Measurements from ENCODE around the gene ADAMTS18.

The ADAMTS18 gene

DNA sequence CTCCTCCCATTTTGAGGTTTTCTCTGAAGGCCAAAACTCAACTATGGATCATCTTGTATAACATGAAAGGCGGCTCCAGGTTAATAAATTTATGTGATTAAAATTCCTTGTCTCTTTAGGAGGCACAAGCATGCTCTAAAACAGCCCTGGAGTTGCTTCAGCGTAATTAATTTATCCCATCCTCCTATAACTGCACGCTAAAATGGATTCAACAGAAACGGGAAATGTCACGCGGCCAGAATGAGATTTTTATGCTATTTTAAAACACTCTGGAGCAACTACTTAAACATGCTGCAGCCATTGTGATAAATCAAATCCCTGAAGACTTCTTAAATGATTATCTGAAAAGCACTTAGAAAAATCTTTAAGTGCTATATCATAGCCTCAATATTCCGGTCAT, 106.6 kb downstream of the ADAMTS18 start:
- Histone ChIP-seq H3K36me3 (ENCODE audit: control insufficient read depth, insufficient read depth, low read length) (no peaks in the 10 kb centered on the region), H3K9ac (ENCODE audit: low read depth, low read length) (no peak overlapping the region), H3K4me1 (ENCODE audit: control insufficient read depth, insufficient read depth, low read length) (peaks cover 7% of the 10 kb centered on the region), H3K27me3 (ENCODE audit: control insufficient read depth, insufficient read depth, low read length) (no peaks in the 10 kb centered on the region), H3K4me3 (ENCODE audit: low read depth, low read length) (no peak overlapping the region), H3K9me3 (ENCODE audit: control insufficient read depth, insufficient read depth, low read length) (no peaks in the 10 kb centered on the region), H3K27ac (ENCODE audit: low read depth, low read length) (no peak overlapping the region)

DNA sequence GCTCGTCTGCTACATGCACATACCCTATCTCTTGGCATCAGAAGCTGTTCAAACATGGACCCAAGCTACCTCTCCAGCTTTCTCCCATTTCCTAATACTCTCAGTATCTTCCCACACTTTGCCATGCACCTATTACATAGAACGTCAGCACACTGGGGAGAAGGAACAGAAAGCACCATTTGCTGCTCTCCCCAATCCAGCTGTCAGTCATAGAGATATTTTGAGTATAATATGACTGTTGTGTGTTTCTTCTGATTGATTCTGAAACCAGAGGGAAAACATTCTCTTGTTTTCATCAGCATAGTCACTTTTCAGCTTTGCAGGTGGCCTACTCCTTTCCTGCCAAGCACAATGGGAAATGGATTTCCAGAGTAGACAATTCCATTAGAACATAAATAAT, 107.1 kb downstream of the ADAMTS18 start:
- H3K9ac ChIP-seq (ENCODE audit: low read depth, low read length), result no peak overlapping the region
- H3K27ac ChIP-seq (ENCODE audit: low read depth, low read length), result no peak overlapping the region
- H3K4me3 ChIP-seq (ENCODE audit: low read depth, low read length), result no peak overlapping the region
- H3K4me1 ChIP-seq (ENCODE audit: control insufficient read depth, insufficient read depth, low read length), result peaks cover 7% of the 10 kb centered on the region
- H3K9me3 ChIP-seq (ENCODE audit: control insufficient read depth, insufficient read depth, low read length), result no peaks in the 10 kb centered on the region
- no peaks in the 10 kb centered on the region for H3K36me3 ChIP-seq (ENCODE audit: control insufficient read depth, insufficient read depth, low read length)
- no peaks in the 10 kb centered on the region for H3K27me3 ChIP-seq (ENCODE audit: control insufficient read depth, insufficient read depth, low read length)

DNA sequence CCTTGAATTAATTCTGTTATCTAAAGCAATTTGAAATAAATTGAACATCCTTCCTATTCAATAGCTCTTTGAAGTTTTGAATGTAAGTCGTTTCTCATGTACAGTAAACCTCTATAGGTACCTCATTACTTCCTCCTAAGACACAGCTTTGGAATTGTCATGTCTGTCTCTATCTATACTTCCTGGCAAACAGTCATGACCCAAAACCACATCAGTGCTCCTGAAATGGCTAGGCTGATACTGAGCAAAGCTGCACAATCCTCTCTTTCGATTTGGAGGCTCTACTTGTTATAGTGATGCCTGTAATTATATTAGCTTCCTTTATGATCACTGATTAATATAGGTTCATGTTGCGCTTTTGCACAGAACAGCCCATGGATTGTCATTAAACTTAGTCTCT, 110.1 kb downstream of the ADAMTS18 start:
- Histone ChIP-seq H3K9me3 (ENCODE audit: control insufficient read depth, insufficient read depth, low read length) (no peaks in the 10 kb centered on the region), H3K4me1 (ENCODE audit: control insufficient read depth, insufficient read depth, low read length) (no peaks in the 10 kb centered on the region), H3K9ac (ENCODE audit: low read depth, low read length) (no peak overlapping the region), H3K36me3 (ENCODE audit: control insufficient read depth, insufficient read depth, low read length) (no peaks in the 10 kb centered on the region), H3K27ac (ENCODE audit: low read depth, low read length) (no peak overlapping the region), H3K4me3 (ENCODE audit: low read depth, low read length) (no peak overlapping the region), H3K27me3 (ENCODE audit: control insufficient read depth, insufficient read depth, low read length) (no peaks in the 10 kb centered on the region)

DNA sequence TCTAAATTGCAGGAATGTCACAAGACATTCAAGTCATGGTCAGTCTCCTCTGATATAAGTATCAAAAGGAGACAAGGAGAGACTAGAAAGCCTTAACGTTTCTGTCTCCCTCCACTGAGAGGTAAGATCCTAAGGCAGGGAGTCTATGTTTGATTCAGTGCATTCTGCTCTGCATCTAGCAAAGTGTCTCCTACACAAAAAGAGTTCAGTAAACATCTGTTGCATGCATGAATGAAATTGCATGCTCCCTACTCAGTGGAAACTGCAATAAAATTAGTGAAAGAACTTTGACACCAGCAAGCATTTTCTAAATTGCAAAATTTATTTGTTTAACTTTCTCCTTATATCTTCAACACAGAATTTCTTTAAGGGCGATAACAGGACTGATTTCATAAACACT, 111.1 kb downstream of the ADAMTS18 start:
- H3K4me1 ChIP-seq (ENCODE audit: control insufficient read depth, insufficient read depth, low read length), result no peaks in the 10 kb centered on the region
- no peak overlapping the region for H3K27ac ChIP-seq (ENCODE audit: low read depth, low read length)
- H3K36me3 ChIP-seq (ENCODE audit: control insufficient read depth, insufficient read depth, low read length), result no peaks in the 10 kb centered on the region
- no peaks in the 10 kb centered on the region for H3K27me3 ChIP-seq (ENCODE audit: control insufficient read depth, insufficient read depth, low read length)
- H3K9me3 ChIP-seq (ENCODE audit: control insufficient read depth, insufficient read depth, low read length), result no peaks in the 10 kb centered on the region
- no peak overlapping the region for H3K9ac ChIP-seq (ENCODE audit: low read depth, low read length)
- no peak overlapping the region for H3K4me3 ChIP-seq (ENCODE audit: low read depth, low read length)

DNA sequence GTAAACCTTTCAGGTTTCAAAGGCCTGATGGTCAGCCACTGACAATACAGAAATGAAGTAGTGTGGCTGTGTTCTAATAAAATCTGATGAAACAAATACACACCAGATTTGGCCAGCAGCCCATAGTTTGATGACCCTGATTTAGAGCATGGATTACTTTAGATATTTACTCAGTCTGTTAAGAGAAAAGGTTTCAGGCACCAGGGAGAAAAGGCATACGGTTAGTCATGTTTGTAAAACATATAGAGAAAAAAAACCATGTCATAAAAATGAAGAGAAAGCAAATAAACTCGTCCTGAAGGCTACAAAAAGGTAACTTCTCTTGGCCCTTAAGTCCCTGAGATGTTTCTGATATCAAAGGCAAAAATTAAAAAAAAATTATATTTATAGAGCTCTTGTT, 112.1 kb downstream of the ADAMTS18 start:
- Histone ChIP-seq H3K9ac (ENCODE audit: low read depth, low read length) (no peak overlapping the region), H3K9me3 (ENCODE audit: control insufficient read depth, insufficient read depth, low read length) (no peaks in the 10 kb centered on the region), H3K4me3 (ENCODE audit: low read depth, low read length) (no peak overlapping the region), H3K4me1 (ENCODE audit: control insufficient read depth, insufficient read depth, low read length) (no peaks in the 10 kb centered on the region), H3K27ac (ENCODE audit: low read depth, low read length) (no peak overlapping the region), H3K27me3 (ENCODE audit: control insufficient read depth, insufficient read depth, low read length) (no peaks in the 10 kb centered on the region), H3K36me3 (ENCODE audit: control insufficient read depth, insufficient read depth, low read length) (no peaks in the 10 kb centered on the region)

GRCh38 chr16:77317059-77317458, 117.8 kb downstream of the ADAMTS18 start:
- Histone ChIP-seq H3K4me1 (ENCODE audit: control insufficient read depth, insufficient read depth, low read length) (no peaks in the 10 kb centered on the region), H3K9me3 (ENCODE audit: control insufficient read depth, insufficient read depth, low read length) (no peaks in the 10 kb centered on the region), H3K9ac (ENCODE audit: low read depth, low read length) (no peak overlapping the region), H3K36me3 (ENCODE audit: control insufficient read depth, insufficient read depth, low read length) (no peaks in the 10 kb centered on the region), H3K4me3 (ENCODE audit: low read depth, low read length) (no peak overlapping the region), H3K27me3 (ENCODE audit: control insufficient read depth, insufficient read depth, low read length) (no peaks in the 10 kb centered on the region), H3K27ac (ENCODE audit: low read depth, low read length) (no peak overlapping the region)

GRCh38 chr16:77310877-77311276, 124.0 kb downstream of the ADAMTS18 start:
- H3K9me3 ChIP-seq (ENCODE audit: control insufficient read depth, insufficient read depth, low read length), result no peaks in the 10 kb centered on the region
- H3K9ac ChIP-seq (ENCODE audit: low read depth, low read length), result no peak overlapping the region
- H3K36me3 ChIP-seq (ENCODE audit: control insufficient read depth, insufficient read depth, low read length), result no peaks in the 10 kb centered on the region
- no peak overlapping the region for H3K27ac ChIP-seq (ENCODE audit: low read depth, low read length)
- H3K27me3 ChIP-seq (ENCODE audit: control insufficient read depth, insufficient read depth, low read length), result no peaks in the 10 kb centered on the region
- H3K4me3 ChIP-seq (ENCODE audit: low read depth, low read length), result no peak overlapping the region
- H3K4me1 ChIP-seq (ENCODE audit: control insufficient read depth, insufficient read depth, low read length), result no peaks in the 10 kb centered on the region

DNA sequence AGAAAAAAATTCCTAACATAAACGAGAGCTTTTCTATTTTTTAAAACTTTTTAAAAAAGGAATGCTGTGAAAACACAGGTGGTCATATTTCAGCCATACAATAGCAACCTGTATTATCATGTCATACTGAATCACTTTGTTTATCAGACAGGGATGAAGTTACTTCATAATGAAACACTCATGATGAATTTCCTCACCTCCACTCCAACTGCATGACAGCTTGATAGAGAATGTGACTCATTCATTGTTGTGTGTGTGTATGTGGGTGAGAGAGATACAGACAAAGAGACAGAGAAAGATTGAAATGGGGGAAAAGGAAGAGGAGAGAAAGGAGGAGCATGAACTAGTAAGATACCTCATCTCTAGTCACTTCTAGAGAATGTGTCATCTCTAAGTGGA, 126.7 kb downstream of the ADAMTS18 start:
- H3K4me3 ChIP-seq (ENCODE audit: low read depth, low read length), result no peak overlapping the region
- H3K36me3 ChIP-seq (ENCODE audit: control insufficient read depth, insufficient read depth, low read length), result no peaks in the 10 kb centered on the region
- H3K27ac ChIP-seq (ENCODE audit: low read depth, low read length), result no peak overlapping the region
- H3K4me1 ChIP-seq (ENCODE audit: control insufficient read depth, insufficient read depth, low read length), result no peaks in the 10 kb centered on the region
- no peak overlapping the region for H3K9ac ChIP-seq (ENCODE audit: low read depth, low read length)
- no peaks in the 10 kb centered on the region for H3K27me3 ChIP-seq (ENCODE audit: control insufficient read depth, insufficient read depth, low read length)
- H3K9me3 ChIP-seq (ENCODE audit: control insufficient read depth, insufficient read depth, low read length), result no peaks in the 10 kb centered on the region

DNA sequence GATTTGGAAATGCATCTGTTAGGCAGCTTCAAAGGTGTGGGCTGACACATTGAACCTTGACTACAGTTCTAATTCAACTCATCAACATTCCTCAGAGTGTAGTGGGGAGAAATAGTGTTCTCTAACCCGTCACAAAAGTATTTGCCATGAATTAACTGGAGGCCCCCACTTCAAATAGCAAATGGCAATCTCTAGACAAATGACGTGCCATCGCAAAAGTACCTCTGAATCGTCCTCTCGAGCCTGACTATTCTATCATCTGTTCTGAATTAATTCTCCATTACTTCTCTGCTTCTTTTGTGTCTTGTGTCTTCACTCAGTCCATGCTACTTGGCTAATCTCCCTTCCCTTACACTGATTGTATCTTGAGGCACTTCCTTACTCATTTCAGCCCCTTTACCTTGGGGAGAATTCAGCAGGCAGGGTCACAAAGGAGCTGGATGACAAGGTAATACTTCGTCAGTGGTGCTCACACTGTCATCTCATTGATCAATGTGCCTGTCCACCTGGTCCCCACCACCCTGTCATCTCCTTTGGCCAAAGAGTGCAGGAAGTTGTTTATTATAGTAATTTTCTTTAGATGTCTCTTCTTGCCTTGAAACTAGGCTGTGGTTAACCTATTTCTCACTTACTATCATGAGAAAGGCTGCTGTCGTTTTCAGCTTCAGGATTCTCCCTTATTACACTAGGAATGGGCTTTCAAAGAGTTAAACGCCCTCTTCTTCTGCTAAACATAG, 127.2 kb downstream of the ADAMTS18 start:
- no peak overlapping the region for H3K4me3 ChIP-seq (ENCODE audit: low read depth, low read length)
- H3K36me3 ChIP-seq (ENCODE audit: control insufficient read depth, insufficient read depth, low read length), result no peaks in the 10 kb centered on the region
- H3K27me3 ChIP-seq (ENCODE audit: control insufficient read depth, insufficient read depth, low read length), result no peaks in the 10 kb centered on the region
- no peak overlapping the region for H3K27ac ChIP-seq (ENCODE audit: low read depth, low read length)
- H3K9ac ChIP-seq (ENCODE audit: low read depth, low read length), result no peak overlapping the region
- H3K4me1 ChIP-seq (ENCODE audit: control insufficient read depth, insufficient read depth, low read length), result no peaks in the 10 kb centered on the region
- no peaks in the 10 kb centered on the region for H3K9me3 ChIP-seq (ENCODE audit: control insufficient read depth, insufficient read depth, low read length)

DNA sequence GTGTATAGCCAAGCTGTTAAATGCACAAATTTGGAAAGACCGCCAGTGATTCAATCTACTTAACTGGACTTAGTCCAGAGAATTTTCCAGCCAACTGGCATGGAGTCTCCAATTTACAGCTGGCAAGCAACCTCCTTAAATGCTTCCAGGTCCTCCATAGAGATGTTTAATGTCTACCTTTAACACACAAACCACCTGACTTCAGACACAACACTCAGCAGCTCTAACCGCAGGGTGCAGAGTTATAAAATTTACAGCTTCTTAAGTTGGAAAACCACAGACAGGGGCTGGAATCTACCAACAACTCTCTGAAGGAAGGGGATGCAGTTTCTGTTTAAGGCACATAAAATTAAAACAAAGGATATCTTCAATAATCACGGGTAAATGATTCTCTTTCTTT, 128.8 kb downstream of the ADAMTS18 start:
- Histone ChIP-seq H3K9ac (ENCODE audit: low read depth, low read length) (no peak overlapping the region), H3K9me3 (ENCODE audit: control insufficient read depth, insufficient read depth, low read length) (no peaks in the 10 kb centered on the region), H3K4me1 (ENCODE audit: control insufficient read depth, insufficient read depth, low read length) (no peaks in the 10 kb centered on the region), H3K36me3 (ENCODE audit: control insufficient read depth, insufficient read depth, low read length) (no peaks in the 10 kb centered on the region), H3K4me3 (ENCODE audit: low read depth, low read length) (no peak overlapping the region), H3K27ac (ENCODE audit: low read depth, low read length) (no peak overlapping the region), H3K27me3 (ENCODE audit: control insufficient read depth, insufficient read depth, low read length) (no peaks in the 10 kb centered on the region)

- no peaks in the 10 kb centered on the region for H3K4me1 ChIP-seq (ENCODE audit: control insufficient read depth, insufficient read depth, low read length)
- no peaks in the 10 kb centered on the region for H3K36me3 ChIP-seq (ENCODE audit: control insufficient read depth, insufficient read depth, low read length)
- no peak overlapping the region for H3K9ac ChIP-seq (ENCODE audit: low read depth, low read length)
- no peak overlapping the region for H3K4me3 ChIP-seq (ENCODE audit: low read depth, low read length)
- no peak overlapping the region for H3K27ac ChIP-seq (ENCODE audit: low read depth, low read length)
- no peaks in the 10 kb centered on the region for H3K27me3 ChIP-seq (ENCODE audit: control insufficient read depth, insufficient read depth, low read length)
- no peaks in the 10 kb centered on the region for H3K9me3 ChIP-seq (ENCODE audit: control insufficient read depth, insufficient read depth, low read length)
These were observed 130.0 kb downstream of the ADAMTS18 start for GRCh38 chr16:77304877-77305276.

All from HUES48 (cell line).